Measurements from ENCODE around the gene UAP1.
"Not testable (repeated sequence)": the region's sequence is repeated elsewhere in the genome, so short reads cannot be mapped to it uniquely, and the experiment has no call there.

DNA sequence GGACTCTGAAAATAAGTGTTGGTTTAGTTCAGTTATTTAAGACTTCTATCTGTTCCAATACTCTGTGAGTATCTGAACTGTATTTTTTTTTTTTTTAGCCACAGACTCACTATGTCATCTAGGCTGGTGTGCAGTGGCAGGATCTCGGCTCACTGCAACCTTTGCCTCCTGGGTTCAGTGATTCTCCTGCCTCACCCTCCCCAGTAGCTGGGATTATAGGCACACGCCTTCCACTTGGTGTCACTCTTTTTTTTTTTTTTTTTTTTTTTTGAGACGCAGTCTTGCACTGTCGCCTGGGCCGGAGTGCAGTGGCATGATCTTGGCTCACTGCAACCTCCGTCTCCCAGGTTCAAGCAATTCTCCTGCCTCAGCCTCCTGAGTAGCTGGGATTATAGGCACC, 21.4 kb downstream of the UAP1 start:
- TF ChIP-seq POLR2AphosphoS5 (IDR thresholded peaks at IDR 0.05) = not testable (repeated sequence)
- TF ChIP-seq, protein P1, sequence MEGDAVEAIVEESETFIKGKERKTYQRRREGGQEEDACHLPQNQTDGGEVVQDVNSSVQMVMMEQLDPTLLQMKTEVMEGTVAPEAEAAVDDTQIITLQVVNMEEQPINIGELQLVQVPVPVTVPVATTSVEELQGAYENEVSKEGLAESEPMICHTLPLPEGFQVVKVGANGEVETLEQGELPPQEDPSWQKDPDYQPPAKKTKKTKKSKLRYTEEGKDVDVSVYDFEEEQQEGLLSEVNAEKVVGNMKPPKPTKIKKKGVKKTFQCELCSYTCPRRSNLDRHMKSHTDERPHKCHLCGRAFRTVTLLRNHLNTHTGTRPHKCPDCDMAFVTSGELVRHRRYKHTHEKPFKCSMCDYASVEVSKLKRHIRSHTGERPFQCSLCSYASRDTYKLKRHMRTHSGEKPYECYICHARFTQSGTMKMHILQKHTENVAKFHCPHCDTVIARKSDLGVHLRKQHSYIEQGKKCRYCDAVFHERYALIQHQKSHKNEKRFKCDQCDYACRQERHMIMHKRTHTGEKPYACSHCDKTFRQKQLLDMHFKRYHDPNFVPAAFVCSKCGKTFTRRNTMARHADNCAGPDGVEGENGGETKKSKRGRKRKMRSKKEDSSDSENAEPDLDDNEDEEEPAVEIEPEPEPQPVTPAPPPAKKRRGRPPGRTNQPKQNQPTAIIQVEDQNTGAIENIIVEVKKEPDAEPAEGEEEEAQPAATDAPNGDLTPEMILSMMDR (IDR thresholded peaks at IDR 0.05) = not testable (repeated sequence)
